GM19035 (cell line): ENCODE measurements around the gene TARBP2.
"Not testable (repeated sequence)": the region's sequence is repeated elsewhere in the genome, so short reads cannot be mapped to it uniquely, and the experiment has no call there.

ENCODE experiments used
- ATAC-seq: cut with Tn5 transposase; IDR thresholded peaks from one replicate; pipeline ENCODE4 v1.9.1; 2021; ENCODE audit not compliant: unreplicated experiment

The TARBP2 gene

GRCh38 chr12:53513712-53514410, 12.8 kb downstream of the TARBP2 start:
- no peak for ATAC-seq

GRCh38 chr12:53514628-53515290, 13.7 kb downstream of the TARBP2 start:
- no peak for ATAC-seq

GRCh38 chr12:53515291-53515680, 14.2 kb downstream of the TARBP2 start:
- no peak for ATAC-seq

GRCh38 chr12:53516758-53517455, 15.8 kb downstream of the TARBP2 start:
- ATAC-seq = no peak

- no peak for ATAC-seq
Observed at GRCh38 chr12:53518381-53518780, 17.3 kb downstream of the TARBP2 start.

GRCh38 chr12:53523131-53523530, 22.0 kb downstream of the TARBP2 start:
- no peak for ATAC-seq

GRCh38 chr12:53524476-53524875, 23.4 kb downstream of the TARBP2 start:
- ATAC-seq = no peak

GRCh38 chr12:53530061-53530460, 29.0 kb downstream of the TARBP2 start:
- no peak for ATAC-seq

GRCh38 chr12:53530920-53531319, 29.8 kb downstream of the TARBP2 start:
- ATAC-seq = no peak

- ATAC-seq = no peak
Observed at GRCh38 chr12:53532021-53532420, 30.9 kb downstream of the TARBP2 start.

GRCh38 chr12:53532524-53533445, 31.7 kb downstream of the TARBP2 start:
- ATAC-seq = no peak

- no peak for ATAC-seq
Observed at GRCh38 chr12:53533471-53533870, 32.4 kb downstream of the TARBP2 start.

- no peak for ATAC-seq
Observed at GRCh38 chr12:53536962-53537361, 35.9 kb downstream of the TARBP2 start.

- no peak for ATAC-seq
Observed at GRCh38 chr12:53538209-53538689, 37.2 kb downstream of the TARBP2 start.

- ATAC-seq = no peak
Observed at GRCh38 chr12:53539526-53539925, 38.4 kb downstream of the TARBP2 start.

GRCh38 chr12:53543539-53543938, 42.5 kb downstream of the TARBP2 start:
- ATAC-seq = peak; percentile 81

- ATAC-seq = not testable (repeated sequence)
Observed at GRCh38 chr12:53548354-53548753, 47.3 kb downstream of the TARBP2 start.

GRCh38 chr12:53550131-53550530, 49.0 kb downstream of the TARBP2 start:
- ATAC-seq = not testable (repeated sequence)

- no peak for ATAC-seq
Observed at GRCh38 chr12:53550595-53550994, 49.5 kb downstream of the TARBP2 start.

GRCh38 chr12:53551889-53552291, 50.8 kb downstream of the TARBP2 start:
- no peak for ATAC-seq
